ENCODE measurements around the gene CRABP1. TPM values are rescaled to one million over a fixed set of nuclear protein-coding genes. Genes with fewer than 3 reads are reported as not detected.

The CRABP1 gene
- total RNA-seq, 1 donor = not detected

GRCh38 chr15:78329625-78330024 lies 10.5 kb upstream of the CRABP1 start:
- DNase-seq (ENCODE audit: low read depth) = no peak
- TF ChIP-seq CTCF (IDR thresholded peaks at IDR 0.05; ENCODE audit: insufficient read depth, low read depth, low read length) = no peak
- no peak overlapping the region for H3K4me3 ChIP-seq (ENCODE audit: low read depth, low read length)

GRCh38 chr15:78334845-78335244 lies 5.3 kb upstream of the CRABP1 start:
- TF ChIP-seq CTCF (IDR thresholded peaks at IDR 0.05; ENCODE audit: insufficient read depth, low read depth, low read length) = no peak
- no peak overlapping the region for H3K4me3 ChIP-seq (ENCODE audit: low read depth, low read length)
- DNase-seq (ENCODE audit: low read depth) = no peak

GRCh38 chr15:78335985-78336384 lies 4.2 kb upstream of the CRABP1 start:
- no peak overlapping the region for H3K4me3 ChIP-seq (ENCODE audit: low read depth, low read length)
- no peak for DNase-seq (ENCODE audit: low read depth)
- TF ChIP-seq CTCF (IDR thresholded peaks at IDR 0.05; ENCODE audit: insufficient read depth, low read depth, low read length) = no peak

- no peak for TF ChIP-seq CTCF (IDR thresholded peaks at IDR 0.05; ENCODE audit: insufficient read depth, low read depth, low read length)
- no peak overlapping the region for H3K4me3 ChIP-seq (ENCODE audit: low read depth, low read length)
- DNase-seq (ENCODE audit: low read depth) = no peak
These were observed 1.4 kb upstream of the CRABP1 start for GRCh38 chr15:78338781-78339180.

GRCh38 chr15:78339559-78339958 lies 594 bp upstream of the CRABP1 start:
- no peak overlapping the region for H3K4me3 ChIP-seq (ENCODE audit: low read depth, low read length)
- no peak for TF ChIP-seq CTCF (IDR thresholded peaks at IDR 0.05; ENCODE audit: insufficient read depth, low read depth, low read length)
- no peak for DNase-seq (ENCODE audit: low read depth)

GRCh38 chr15:78341057-78341987 lies 1.2 kb downstream of the CRABP1 start:
- DNase-seq (ENCODE audit: low read depth) = no peak
- no peak for TF ChIP-seq CTCF (IDR thresholded peaks at IDR 0.05; ENCODE audit: insufficient read depth, low read depth, low read length)
- no peak overlapping the region for H3K4me3 ChIP-seq (ENCODE audit: low read depth, low read length)

All from fibroblast of villous mesenchyme (primary cell).